ENCODE measurements around the gene PDGFC.
A peak's percentile ranks its signal among the peaks of the same experiment; 100 is the strongest.

PDGFC gene

GRCh38 chr4:156972379-156973015 lies 898 bp upstream of the PDGFC start:
- no peak for DNase-seq

- no peak for DNase-seq
Observed at GRCh38 chr4:156971165-156971675, 379 bp downstream of the PDGFC start.

- DNase-seq, result no peak
Observed at GRCh38 chr4:156970501-156971164, 966 bp downstream of the PDGFC start.

GRCh38 chr4:156969911-156970310 lies 1.7 kb downstream of the PDGFC start:
- DNase-seq, result no peak

GRCh38 chr4:156969101-156969500 lies 2.5 kb downstream of the PDGFC start:
- DNase-seq, result no peak

- DNase-seq, result peak; percentile 67
Observed at GRCh38 chr4:156968479-156968984, 3.1 kb downstream of the PDGFC start.

GRCh38 chr4:156966836-156967235 lies 4.8 kb downstream of the PDGFC start:
- no peak for DNase-seq

GRCh38 chr4:156963419-156963818 lies 8.2 kb downstream of the PDGFC start:
- DNase-seq, result no peak

- no peak for DNase-seq
Observed at GRCh38 chr4:156962528-156962974, 9.0 kb downstream of the PDGFC start.

GRCh38 chr4:156962058-156962358 lies 9.6 kb downstream of the PDGFC start:
- DNase-seq, result no peak

- no peak for DNase-seq
Observed at GRCh38 chr4:156961196-156962057, 10.2 kb downstream of the PDGFC start.

GRCh38 chr4:156959298-156959702 lies 12.3 kb downstream of the PDGFC start:
- DNase-seq, result no peak

GRCh38 chr4:156958276-156959074 lies 13.1 kb downstream of the PDGFC start:
- no peak for DNase-seq

- DNase-seq, result no peak
Observed at GRCh38 chr4:156957556-156957955, 14.0 kb downstream of the PDGFC start.

GRCh38 chr4:156956826-156957368 lies 14.7 kb downstream of the PDGFC start:
- DNase-seq, result no peak

- DNase-seq, result no peak
Observed at GRCh38 chr4:156956359-156956758, 15.2 kb downstream of the PDGFC start.

GRCh38 chr4:156954587-156954986 lies 17.0 kb downstream of the PDGFC start:
- DNase-seq, result no peak

- no peak for DNase-seq
Observed at GRCh38 chr4:156953951-156954350, 17.6 kb downstream of the PDGFC start.

GRCh38 chr4:156953001-156953400 lies 18.6 kb downstream of the PDGFC start:
- DNase-seq, result no peak

GRCh38 chr4:156952078-156952759 lies 19.4 kb downstream of the PDGFC start:
- DNase-seq, result no peak

- DNase-seq, result no peak
Observed at GRCh38 chr4:156950948-156951347, 20.7 kb downstream of the PDGFC start.

- DNase-seq, result no peak
Observed at GRCh38 chr4:156950090-156950489, 21.5 kb downstream of the PDGFC start.
